GM10248 (cell line): ENCODE results near the gene RALGAPA2.
A peak's percentile ranks its signal among the peaks of the same experiment; 100 is the strongest.

Source experiments
- CTCF ChIA-PET: fragments of 300-600 bp; sonication (Branson Sonifier 250); formaldehyde crosslinking; extraction: SDS; loops from one replicate; lab custom pipeline; 2021; ENCODE audit warnings: antibody characterized with exemption; lab: Yijun Ruan, JAX
- POLR2A ChIA-PET: fragments of 350-650 bp; sonication (Branson Sonifier 250); formaldehyde crosslinking; extraction: SDS; loops from one replicate; lab custom pipeline; 2020; ENCODE audit warnings: antibody characterized with exemption; lab: Yijun Ruan, JAX
- DNase-seq: peaks from one replicate; pipeline ENCODE4 v3.0.0; 2012; ENCODE audit errors: extremely low spot score
- CTCF ChIP-seq: IDR thresholded peaks from 2 replicates; pipeline ENCODE4 v1.5.1; 2012; ENCODE audit warnings: mild to moderate bottlenecking, low read depth; ENCODE audit errors: extremely low read depth, missing control alignments, control extremely low read depth

The RALGAPA2 gene

GRCh38 chr20:20489054-20489453, 223.4 kb downstream of the RALGAPA2 start:
- POLR2A ChIA-PET, result interaction anchor here (0.8 kb wide), 1 partner anchor 24 kb away, joined by 3 read pairs; no protein-coding TSS in a partner anchor
- no peak for TF ChIP-seq CTCF
- peak; percentile 44 for DNase-seq
- CTCF ChIA-PET, result interaction anchor here (0.7 to 1.8 kb wide), 5 partner anchors 9 to 37 kb away, joined by 3 to 7 read pairs (median 3); no protein-coding TSS in a partner anchor

GRCh38 chr20:20488388-20488787, 224.1 kb downstream of the RALGAPA2 start:
- no peak for DNase-seq
- POLR2A ChIA-PET, result no interaction called here
- TF ChIP-seq CTCF, result no peak
- CTCF ChIA-PET, result interaction anchor here (0.9 to 1.8 kb wide), 3 partner anchors 9 to 36 kb away, joined by 3 to 7 read pairs (median 3); no protein-coding TSS in a partner anchor

GRCh38 chr20:20487811-20488210, 224.6 kb downstream of the RALGAPA2 start:
- no peak for TF ChIP-seq CTCF
- no peak for DNase-seq
- ChIA-PET POLR2A (no interaction called here), CTCF (interaction anchor here (0.7 to 1.8 kb wide), 2 partner anchors 10 to 13 kb away, joined by 3 to 7 read pairs; no protein-coding TSS in a partner anchor)

- DNase-seq, result no peak
- TF ChIP-seq CTCF, result no peak
- POLR2A ChIA-PET, result no interaction called here
- CTCF ChIA-PET, result interaction anchor here (1.3 to 2.4 kb wide), 2 partner anchors 10 to 31 kb away, joined by 3 to 10 read pairs; no protein-coding TSS in a partner anchor
These were observed 229.1 kb downstream of the RALGAPA2 start for GRCh38 chr20:20483328-20483727.

- POLR2A ChIA-PET, result no interaction called here
These were observed 230.0 kb downstream of the RALGAPA2 start for GRCh38 chr20:20482453-20482852.

GRCh38 chr20:20480689-20481088, 231.8 kb downstream of the RALGAPA2 start:
- CTCF ChIA-PET, result no interaction called here
- no peak for DNase-seq
- POLR2A ChIA-PET, result no interaction called here
- no peak for TF ChIP-seq CTCF

More at GRCh38 chr20:20482453-20482852, 230.0 kb downstream of the RALGAPA2 start:
- CTCF ChIA-PET, result interaction anchor here (0.9 to 2.4 kb wide), 3 partner anchors 11 to 30 kb away, joined by 3 to 10 read pairs (median 3); no protein-coding TSS in a partner anchor
- TF ChIP-seq CTCF, result no peak
- DNase-seq, result no peak
